PFSK-1 (cell line): Measurements from ENCODE around the gene RICTOR.

Source experiments
- FOXP2 ChIP-seq: optimal IDR thresholded peaks from 2 replicates; pipeline ENCODE3; 2011; ENCODE audit warnings: borderline replicate concordance, control low read depth, inconsistent platforms; ENCODE audit not compliant: insufficient read depth; ENCODE audit errors: extremely low read length, extremely low read depth
- POLR2AphosphoS5 ChIP-seq: IDR thresholded peaks from 2 replicates; pipeline ENCODE4 v1.6.1; 2012; ENCODE audit warnings: low read depth, mild to moderate bottlenecking, control low read depth, low read length, moderate library complexity
- SIN3A ChIP-seq: IDR thresholded peaks from 2 replicates; pipeline ENCODE4 v1.6.1; 2012; ENCODE audit warnings: mild to moderate bottlenecking, low read length, moderate library complexity, borderline replicate concordance; ENCODE audit not compliant: insufficient read depth
- TAF1 ChIP-seq: IDR thresholded peaks from 2 replicates; pipeline ENCODE4 v1.6.1; 2012; ENCODE audit warnings: low read length, control low read depth, borderline replicate concordance; ENCODE audit not compliant: insufficient read depth
- TF ChIP-seq, protein P1 (sequence below), 2 experiments: IDR thresholded peaks; 2 replicates each; pipeline versions ENCODE4 v1.6.1 to v1.8.0; 2011 to 2012; ENCODE audit warnings: low read depth in 2 of 2, low read length in 2 of 2, control low read depth in 1 of 2, inconsistent platforms in 1 of 2, mild to moderate bottlenecking in 1 of 2, moderate library complexity in 1 of 2; ENCODE audit not compliant: insufficient read depth in 1 of 2

RICTOR gene

DNA sequence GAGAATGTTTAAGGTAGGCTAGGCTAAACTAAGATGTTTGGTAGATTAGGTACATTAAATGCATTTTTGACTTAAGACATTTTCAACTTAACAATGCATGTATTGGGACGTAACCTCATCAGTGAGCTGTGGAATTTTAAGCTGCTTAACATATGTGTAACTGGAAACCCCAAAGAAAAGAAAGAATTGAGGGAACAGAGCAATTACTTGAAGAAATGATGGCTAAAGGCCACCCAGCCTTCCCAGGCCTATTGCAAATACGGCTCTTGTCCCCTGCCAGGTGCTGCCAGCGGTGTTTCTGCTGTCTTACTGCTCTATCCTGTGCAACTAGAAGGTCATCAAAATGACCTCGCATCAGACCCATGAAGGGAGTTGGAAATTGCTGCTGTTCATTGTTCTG is 52.0 kb downstream of the RICTOR start:
- TF ChIP-seq POLR2AphosphoS5 (no peak), TAF1 (no peak), FOXP2 (no peak), SIN3A (no peak)
- TF ChIP-seq, protein P1, sequence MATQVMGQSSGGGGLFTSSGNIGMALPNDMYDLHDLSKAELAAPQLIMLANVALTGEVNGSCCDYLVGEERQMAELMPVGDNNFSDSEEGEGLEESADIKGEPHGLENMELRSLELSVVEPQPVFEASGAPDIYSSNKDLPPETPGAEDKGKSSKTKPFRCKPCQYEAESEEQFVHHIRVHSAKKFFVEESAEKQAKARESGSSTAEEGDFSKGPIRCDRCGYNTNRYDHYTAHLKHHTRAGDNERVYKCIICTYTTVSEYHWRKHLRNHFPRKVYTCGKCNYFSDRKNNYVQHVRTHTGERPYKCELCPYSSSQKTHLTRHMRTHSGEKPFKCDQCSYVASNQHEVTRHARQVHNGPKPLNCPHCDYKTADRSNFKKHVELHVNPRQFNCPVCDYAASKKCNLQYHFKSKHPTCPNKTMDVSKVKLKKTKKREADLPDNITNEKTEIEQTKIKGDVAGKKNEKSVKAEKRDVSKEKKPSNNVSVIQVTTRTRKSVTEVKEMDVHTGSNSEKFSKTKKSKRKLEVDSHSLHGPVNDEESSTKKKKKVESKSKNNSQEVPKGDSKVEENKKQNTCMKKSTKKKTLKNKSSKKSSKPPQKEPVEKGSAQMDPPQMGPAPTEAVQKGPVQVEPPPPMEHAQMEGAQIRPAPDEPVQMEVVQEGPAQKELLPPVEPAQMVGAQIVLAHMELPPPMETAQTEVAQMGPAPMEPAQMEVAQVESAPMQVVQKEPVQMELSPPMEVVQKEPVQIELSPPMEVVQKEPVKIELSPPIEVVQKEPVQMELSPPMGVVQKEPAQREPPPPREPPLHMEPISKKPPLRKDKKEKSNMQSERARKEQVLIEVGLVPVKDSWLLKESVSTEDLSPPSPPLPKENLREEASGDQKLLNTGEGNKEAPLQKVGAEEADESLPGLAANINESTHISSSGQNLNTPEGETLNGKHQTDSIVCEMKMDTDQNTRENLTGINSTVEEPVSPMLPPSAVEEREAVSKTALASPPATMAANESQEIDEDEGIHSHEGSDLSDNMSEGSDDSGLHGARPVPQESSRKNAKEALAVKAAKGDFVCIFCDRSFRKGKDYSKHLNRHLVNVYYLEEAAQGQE (IDR thresholded peaks at IDR 0.05; ENCODE audit: insufficient read depth in 1 of 2, low read depth in 2 of 2, low read length in 2 of 2): no peak

DNA sequence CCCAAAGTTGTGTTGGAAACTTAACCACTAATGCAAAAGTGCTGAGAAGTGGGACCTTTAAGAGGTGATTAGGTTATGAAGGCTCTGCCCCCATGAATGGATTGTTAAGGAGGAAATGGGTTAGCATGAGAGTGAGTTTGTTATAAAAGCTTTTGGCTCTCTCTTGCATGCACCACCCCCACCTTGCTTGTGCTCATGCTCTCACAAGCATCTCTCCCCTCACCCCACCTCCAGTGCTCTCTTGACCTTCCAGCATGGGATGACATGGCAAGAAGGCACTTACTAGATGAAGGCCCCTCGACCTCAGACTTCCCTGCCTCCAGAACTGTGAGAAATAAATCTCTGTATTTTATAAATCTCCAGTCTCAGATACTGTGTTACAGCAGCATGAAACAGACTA is 52.8 kb downstream of the RICTOR start:
- TF ChIP-seq, protein P1 (IDR thresholded peaks at IDR 0.05; ENCODE audit: insufficient read depth in 1 of 2, low read depth in 2 of 2, low read length in 2 of 2): no peak
- TF ChIP-seq POLR2AphosphoS5 (no peak), TAF1 (no peak)

DNA sequence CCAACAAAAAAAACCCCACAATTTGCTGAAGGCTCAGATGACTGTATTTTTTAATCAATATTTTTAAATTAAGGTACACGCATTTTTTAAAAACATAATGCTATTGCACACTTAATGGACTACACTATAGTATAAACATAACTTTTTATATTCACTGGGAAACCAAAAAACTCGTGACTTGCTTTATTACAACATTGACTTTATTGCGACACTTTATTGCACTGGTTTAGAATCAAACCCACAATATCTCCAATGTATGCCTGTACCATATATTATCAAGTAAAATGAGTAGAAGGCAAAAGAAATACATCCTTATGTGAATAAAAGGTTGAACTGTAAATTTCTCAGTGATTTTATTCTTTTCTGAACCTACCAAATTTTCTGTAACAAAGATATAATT is 53.7 kb downstream of the RICTOR start:
- no peak for TF ChIP-seq SIN3A
- TF ChIP-seq POLR2AphosphoS5: no peak
- TF ChIP-seq TAF1: no peak
- no peak for TF ChIP-seq FOXP2
- TF ChIP-seq, protein P1 (IDR thresholded peaks at IDR 0.05; ENCODE audit: insufficient read depth in 1 of 2, low read depth in 2 of 2, low read length in 2 of 2): no peak

DNA sequence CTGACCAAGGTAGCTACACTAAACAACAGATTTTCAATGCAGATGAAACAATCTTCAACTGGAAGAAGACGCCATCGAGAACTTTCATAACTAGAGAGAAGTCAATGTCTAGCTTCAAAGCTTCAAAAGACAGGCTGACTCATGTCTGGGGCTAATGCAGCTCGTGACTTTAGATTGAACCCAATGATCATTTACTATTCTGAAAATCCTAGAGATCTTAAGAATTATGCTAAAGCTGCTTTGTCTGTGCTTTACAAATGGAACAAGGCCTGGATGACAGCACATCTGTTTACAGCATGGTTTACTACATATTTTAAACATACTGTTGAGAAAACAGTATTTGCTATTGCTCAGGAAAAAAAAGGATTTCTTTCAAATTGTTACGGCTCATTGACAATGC is 54.9 kb downstream of the RICTOR start:
- TF ChIP-seq POLR2AphosphoS5 (no peak), SIN3A (no peak), FOXP2 (no peak), TAF1 (no peak)
- TF ChIP-seq, protein P1 (IDR thresholded peaks at IDR 0.05; ENCODE audit: insufficient read depth in 1 of 2, low read depth in 2 of 2, low read length in 2 of 2): no peak

DNA sequence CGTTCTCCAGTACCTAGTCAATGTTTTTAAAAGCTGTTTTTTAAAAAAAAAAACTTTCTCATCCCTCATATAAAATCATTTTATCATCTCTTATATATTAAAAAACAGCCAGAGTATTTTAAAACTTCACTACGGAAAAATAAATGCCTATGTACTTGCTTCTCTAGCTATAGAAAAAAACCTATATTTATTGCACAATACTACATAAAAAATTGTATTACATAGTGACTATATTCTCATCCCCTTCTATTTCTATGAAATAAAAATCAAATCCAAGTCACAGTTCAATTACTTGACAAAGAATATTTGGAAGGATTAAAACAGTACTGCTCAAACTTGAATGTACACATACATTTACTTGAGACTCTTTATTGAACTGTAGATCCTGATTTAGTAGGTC is 56.7 kb downstream of the RICTOR start:
- TF ChIP-seq, protein P1 (IDR thresholded peaks at IDR 0.05; ENCODE audit: insufficient read depth in 1 of 2, low read depth in 2 of 2, low read length in 2 of 2): no peak
- no peak for TF ChIP-seq POLR2AphosphoS5
- no peak for TF ChIP-seq FOXP2
